Progenitor cell of endocrine pancreas (in vitro differentiated cells): ENCODE data around the gene DOCK2. TPM values are rescaled to one million over a fixed set of nuclear protein-coding genes. Genes with fewer than 3 reads are reported as not detected.
A peak's percentile ranks its signal among the peaks of the same experiment; 100 is the strongest.

Experiments
- DNase-seq: peaks from one replicate; pipeline ENCODE4 v3.0.0; 2021; ENCODE audit warnings: low spot score; ENCODE audit not compliant: unreplicated experiment
- H3K27ac Mint-ChIP-seq: 2 replicates; pipeline ENCODE4 v1.8.0; 2021; ENCODE audit warnings: mild to moderate bottlenecking, moderate library complexity, mixed read lengths
- H3K27me3 Mint-ChIP-seq: 2 replicates; pipeline ENCODE4 v1.8.0; 2021; ENCODE audit warnings: mixed read lengths
- H3K36me3 Mint-ChIP-seq: 2 replicates; pipeline ENCODE4 v1.8.0; 2022; ENCODE audit warnings: mixed read lengths; ENCODE audit not compliant: insufficient read depth
- H3K4me1 Mint-ChIP-seq: 2 replicates; pipeline ENCODE4 v1.8.0; 2021; ENCODE audit warnings: low read depth, mixed read lengths
- H3K4me3 Mint-ChIP-seq: 2 replicates; pipeline ENCODE4 v1.8.0; 2021; ENCODE audit warnings: low read depth, mild to moderate bottlenecking, moderate library complexity, mixed read lengths
- H3K9me3 Mint-ChIP-seq: 2 replicates; pipeline ENCODE4 v1.8.0; 2021; ENCODE audit warnings: low read depth, mixed read lengths
- total RNA-seq: library from RNA; stranded (reverse); gene quantifications from 2 replicates; pipeline ENCODE4 v1.2.1, GENCODE V29; 2021
- TF ChIP-seq, protein P1 (sequence below): fragments of 200-600 bp; sonication (generic); IDR thresholded peaks from one replicate; pipeline ENCODE4 v1.5.0; 2021; ENCODE audit warnings: antibody characterized with exemption, mild to moderate bottlenecking; ENCODE audit not compliant: unreplicated experiment

DOCK2 gene
- total RNA-seq, 1 donor from 2014 or later: not detected

DNA sequence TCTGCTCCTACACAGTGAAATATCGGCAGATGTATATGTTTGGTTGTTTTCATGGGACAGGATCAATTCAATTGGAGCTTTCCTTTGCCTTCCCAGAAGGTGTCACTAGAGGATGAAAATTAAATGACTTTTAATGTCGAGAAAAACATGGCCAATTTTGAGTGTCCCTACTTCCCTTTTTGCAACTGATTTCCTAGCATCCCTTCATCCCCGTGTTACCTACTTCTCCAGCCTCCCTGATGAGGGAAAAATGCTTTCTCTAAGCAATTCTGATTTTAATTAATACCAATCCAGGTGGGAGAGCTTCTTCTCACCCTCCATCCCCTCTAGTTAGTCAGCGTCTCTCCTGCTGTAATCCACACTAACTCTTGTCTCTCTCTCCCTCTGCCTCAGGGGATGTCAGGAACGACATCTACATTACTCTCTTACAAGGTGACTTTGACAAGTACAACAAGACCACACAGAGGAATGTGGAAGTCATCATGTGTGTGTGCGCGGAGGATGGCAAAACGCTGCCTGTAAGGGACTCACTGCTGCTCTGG is 64.9 kb downstream of the DOCK2 start:
- H3K4me3 Mint-ChIP-seq: no peak overlapping the region
- TF ChIP-seq, protein P1, sequence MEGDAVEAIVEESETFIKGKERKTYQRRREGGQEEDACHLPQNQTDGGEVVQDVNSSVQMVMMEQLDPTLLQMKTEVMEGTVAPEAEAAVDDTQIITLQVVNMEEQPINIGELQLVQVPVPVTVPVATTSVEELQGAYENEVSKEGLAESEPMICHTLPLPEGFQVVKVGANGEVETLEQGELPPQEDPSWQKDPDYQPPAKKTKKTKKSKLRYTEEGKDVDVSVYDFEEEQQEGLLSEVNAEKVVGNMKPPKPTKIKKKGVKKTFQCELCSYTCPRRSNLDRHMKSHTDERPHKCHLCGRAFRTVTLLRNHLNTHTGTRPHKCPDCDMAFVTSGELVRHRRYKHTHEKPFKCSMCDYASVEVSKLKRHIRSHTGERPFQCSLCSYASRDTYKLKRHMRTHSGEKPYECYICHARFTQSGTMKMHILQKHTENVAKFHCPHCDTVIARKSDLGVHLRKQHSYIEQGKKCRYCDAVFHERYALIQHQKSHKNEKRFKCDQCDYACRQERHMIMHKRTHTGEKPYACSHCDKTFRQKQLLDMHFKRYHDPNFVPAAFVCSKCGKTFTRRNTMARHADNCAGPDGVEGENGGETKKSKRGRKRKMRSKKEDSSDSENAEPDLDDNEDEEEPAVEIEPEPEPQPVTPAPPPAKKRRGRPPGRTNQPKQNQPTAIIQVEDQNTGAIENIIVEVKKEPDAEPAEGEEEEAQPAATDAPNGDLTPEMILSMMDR: peak; percentile 42
- no peak for DNase-seq
- peaks cover 10% of the 10 kb centered on the region for H3K4me1 Mint-ChIP-seq
- H3K36me3 Mint-ChIP-seq: no peaks in the 10 kb centered on the region
- no peak overlapping the region for H3K27ac Mint-ChIP-seq
- peaks cover 36% of the 10 kb centered on the region for H3K27me3 Mint-ChIP-seq
- no peaks in the 10 kb centered on the region for H3K9me3 Mint-ChIP-seq

DNA sequence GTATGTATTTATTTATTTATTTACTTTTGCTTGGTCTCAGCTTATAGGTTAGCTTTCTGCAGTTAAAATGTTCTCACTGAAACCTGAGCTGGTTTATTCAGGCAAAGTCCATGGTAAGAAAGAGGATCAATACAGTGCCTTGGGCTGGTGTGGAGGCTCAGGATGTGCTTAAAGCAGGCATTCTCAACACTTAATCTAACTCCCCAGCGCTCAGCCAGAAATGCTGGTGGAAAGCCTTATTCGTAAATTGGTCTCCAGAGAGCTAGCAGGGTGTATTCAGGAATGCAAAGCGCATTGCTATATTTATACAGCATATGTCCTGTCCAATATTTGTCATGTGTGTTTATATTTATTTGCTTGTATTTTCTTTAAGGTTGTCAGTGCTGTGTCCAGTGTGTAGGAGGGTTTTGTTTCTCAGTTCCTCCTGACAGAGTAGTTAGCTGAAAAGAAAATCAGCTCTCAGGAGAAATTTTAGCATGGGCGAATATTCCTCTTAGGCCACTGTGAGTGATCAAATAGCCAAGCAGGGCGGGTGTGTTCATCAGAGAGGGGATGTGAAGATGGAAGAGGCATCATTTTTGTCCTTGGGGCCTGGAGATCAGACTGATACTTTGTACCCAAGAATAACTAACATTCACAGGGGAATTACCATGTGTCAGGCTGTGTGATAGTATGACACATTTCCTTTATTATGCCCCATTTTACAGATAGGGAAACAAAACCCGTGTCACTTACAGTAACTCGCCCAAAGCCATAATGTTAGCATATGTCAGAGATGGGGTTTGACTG is 65.8 kb downstream of the DOCK2 start:
- TF ChIP-seq, protein P1: no peak
- no peaks in the 10 kb centered on the region for H3K36me3 Mint-ChIP-seq
- no peak overlapping the region for H3K27ac Mint-ChIP-seq
- no peak overlapping the region for H3K4me3 Mint-ChIP-seq
- H3K27me3 Mint-ChIP-seq: peaks cover 36% of the 10 kb centered on the region
- no peaks in the 10 kb centered on the region for H3K9me3 Mint-ChIP-seq
- no peak for DNase-seq
- peaks cover 9% of the 10 kb centered on the region for H3K4me1 Mint-ChIP-seq

DNA sequence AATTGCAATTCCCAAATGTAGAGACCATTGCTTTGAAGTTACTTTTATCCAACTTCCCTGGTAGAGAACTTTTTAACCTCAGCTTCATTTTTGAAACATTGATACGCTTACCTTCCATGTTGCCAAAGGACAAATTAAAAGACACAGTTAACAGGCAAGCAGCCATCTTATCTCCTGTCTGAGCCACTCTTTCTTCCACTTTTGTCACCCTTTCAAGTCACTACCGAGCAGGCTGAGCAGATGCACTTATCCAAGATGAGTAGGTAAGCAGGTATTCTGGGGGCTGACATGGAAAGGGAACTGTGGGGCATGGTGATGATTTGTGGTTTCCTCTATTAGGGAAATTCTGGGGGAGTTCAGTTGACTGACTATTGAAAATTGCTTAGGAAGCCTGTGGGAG is 66.7 kb downstream of the DOCK2 start:
- Mint-ChIP-seq H3K9me3 (no peaks in the 10 kb centered on the region), H3K36me3 (no peaks in the 10 kb centered on the region), H3K4me1 (peaks cover 9% of the 10 kb centered on the region), H3K4me3 (no peak overlapping the region), H3K27ac (no peak overlapping the region), H3K27me3 (peaks cover 29% of the 10 kb centered on the region)
- TF ChIP-seq, protein P1: no peak
- DNase-seq: no peak

DNA sequence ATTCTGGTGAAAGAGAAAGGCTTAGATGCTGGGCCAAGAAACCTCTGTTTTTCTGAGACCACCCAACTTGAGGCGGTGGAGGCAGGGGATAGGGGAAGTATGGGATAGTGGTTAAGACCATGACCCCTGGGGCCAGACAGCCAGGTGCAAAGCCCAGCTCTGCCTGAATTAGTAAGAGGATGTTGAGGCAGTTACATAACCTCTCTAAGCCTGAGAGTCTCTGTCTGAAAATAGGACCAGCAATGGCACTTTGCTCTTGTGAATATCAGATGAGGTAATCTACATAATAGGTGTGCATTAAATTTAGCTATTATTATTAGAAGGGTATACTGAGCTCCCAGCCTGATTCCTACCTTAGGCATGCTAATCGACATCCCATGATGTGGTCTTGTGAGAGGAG is 68.2 kb downstream of the DOCK2 start:
- H3K36me3 Mint-ChIP-seq: no peaks in the 10 kb centered on the region
- H3K4me1 Mint-ChIP-seq: peaks cover 9% of the 10 kb centered on the region
- TF ChIP-seq, protein P1: no peak
- no peak for DNase-seq
- H3K27me3 Mint-ChIP-seq: peaks cover 26% of the 10 kb centered on the region
- no peak overlapping the region for H3K4me3 Mint-ChIP-seq
- H3K9me3 Mint-ChIP-seq: no peaks in the 10 kb centered on the region
- H3K27ac Mint-ChIP-seq: no peak overlapping the region

DNA sequence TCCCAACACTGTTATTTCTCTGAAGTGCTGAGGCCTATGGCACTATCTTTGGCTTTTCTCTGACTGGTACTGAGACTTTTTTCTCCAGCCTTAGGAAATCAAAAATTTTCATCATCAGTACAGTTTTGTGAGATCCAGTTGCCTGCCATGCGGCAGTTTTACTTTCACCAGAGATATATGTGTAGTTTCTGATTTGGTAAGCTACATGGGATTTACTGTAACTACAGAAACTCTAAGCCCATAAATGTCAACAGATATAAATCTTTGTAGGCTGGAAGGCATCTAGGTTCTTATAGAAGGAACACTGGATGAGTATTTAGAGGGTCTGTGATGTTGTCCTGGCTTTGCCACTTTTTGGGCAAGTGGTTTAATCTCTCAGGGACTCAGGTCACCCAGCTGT is 69.0 kb downstream of the DOCK2 start:
- H3K4me1 Mint-ChIP-seq: peaks cover 9% of the 10 kb centered on the region
- H3K9me3 Mint-ChIP-seq: no peaks in the 10 kb centered on the region
- TF ChIP-seq, protein P1: no peak
- DNase-seq: no peak
- no peak overlapping the region for H3K27ac Mint-ChIP-seq
- no peak overlapping the region for H3K4me3 Mint-ChIP-seq
- H3K36me3 Mint-ChIP-seq: no peaks in the 10 kb centered on the region
- H3K27me3 Mint-ChIP-seq: peaks cover 32% of the 10 kb centered on the region
